HAP-1 (cell line): ENCODE data around the gene LRRC51.

Experiments
- DNase-seq, 2 experiments: peaks; one replicate each; pipeline ENCODE4 v3.0.0-alpha.2; 2016 to 2020; ENCODE audit warnings: low spot score in 2 of 2
- H3K27me3 ChIP-seq: fragments of 250-450 bp; sonication (Bioruptor Pico); 2 replicates; pipeline ENCODE4 v1.5.1; 2020; ENCODE audit warnings: low read depth, mild to moderate bottlenecking, moderate library complexity
- H3K36me3 ChIP-seq: fragments of 250-450 bp; sonication (Bioruptor Pico); replicated peaks from 2 replicates; pipeline ENCODE4 v1.5.1; 2020; ENCODE audit warnings: mild to moderate bottlenecking
- H3K4me1 ChIP-seq: fragments of 250-450 bp; sonication (Bioruptor Pico); 2 replicates; pipeline ENCODE4 v1.5.1; 2020; ENCODE audit warnings: mild to moderate bottlenecking
- H3K4me3 ChIP-seq: fragments of 250-450 bp; sonication (Bioruptor Pico); 2 replicates; pipeline ENCODE4 v1.5.1; 2020; ENCODE audit warnings: mild to moderate bottlenecking, moderate library complexity
- H3K9me3 ChIP-seq: fragments of 250-450 bp; sonication (Bioruptor Pico); 2 replicates; pipeline ENCODE4 v1.5.1; 2020; ENCODE audit warnings: mild to moderate bottlenecking, moderate library complexity
- in situ Hi-C: fragments of 300-500 bp; cut with MboI; formaldehyde crosslinking; loops from 3 replicates; pipeline ENCODE4 v1.14.3; 2020; ENCODE audit warnings: low sequenced_read_pairs, inconsistent platforms, mixed read lengths

Gene LRRC51

GRCh38 chr11:72103754-72104167 is 23.1 kb downstream of the LRRC51 start:
- H3K4me3 ChIP-seq: peak overlapping the region; percentile 99
- peaks cover 10% of the 10 kb centered on the region for H3K4me1 ChIP-seq
- in situ Hi-C loops: no loop called here
- no peak for DNase-seq
- H3K27me3 ChIP-seq: no peaks in the 10 kb centered on the region
- peaks cover 22% of the 10 kb centered on the region for H3K36me3 ChIP-seq
- no peaks in the 10 kb centered on the region for H3K9me3 ChIP-seq

GRCh38 chr11:72105888-72106287 is 25.2 kb downstream of the LRRC51 start, which contains the start of gene TOMT:
Gene TOMT (plus strand): TSS chr11:72105924. CDS start chr11:72105952, 28 bp downstream.
- H3K9me3 ChIP-seq: no peaks in the 10 kb centered on the region
- no peaks in the 10 kb centered on the region for H3K27me3 ChIP-seq
- peaks cover 17% of the 10 kb centered on the region for H3K36me3 ChIP-seq
- in situ Hi-C loops: no loop called here
- DNase-seq: no peak
- H3K4me3 ChIP-seq: no peak within 1 kb of the TSS
- peaks cover 10% of the 10 kb centered on the region for H3K4me1 ChIP-seq

GRCh38 chr11:72111300-72112142 is 30.9 kb downstream of the LRRC51 start:
- Histone ChIP-seq H3K36me3 (peaks cover 10% of the 10 kb centered on the region; the same call in 1 of the 2 replicates), H3K27me3 (no peaks in the 10 kb centered on the region), H3K4me1 (peaks cover 10% of the 10 kb centered on the region), H3K9me3 (no peaks in the 10 kb centered on the region; the same call in 1 of the 2 replicates), H3K4me3 (peak overlapping the region; percentile 73)
- DNase-seq: no peak
- in situ Hi-C loops: no loop called here

- in situ Hi-C loops: no loop called here
- Histone ChIP-seq H3K4me1 (peaks cover 10% of the 10 kb centered on the region), H3K4me3 (peak within 1 kb of the TSS; percentile 73), H3K9me3 (no peaks in the 10 kb centered on the region; the same call in 1 of the 2 replicates), H3K27me3 (no peaks in the 10 kb centered on the region), H3K36me3 (peaks cover 10% of the 10 kb centered on the region; the same call in 1 of the 2 replicates)
- DNase-seq: peak; percentile 98 to 99
These were observed 31.7 kb downstream of the LRRC51 start, which contains the start of gene ANAPC15 for GRCh38 chr11:72112143-72112977. Gene ANAPC15 (minus strand): TSS chr11:72112695. CDS start chr11:72111276, 1,419 bp downstream.

- in situ Hi-C loops: no loop called here
- Histone ChIP-seq H3K36me3 (peaks cover 10% of the 10 kb centered on the region; the same call in 1 of the 2 replicates), H3K9me3 (no peaks in the 10 kb centered on the region; the same call in 1 of the 2 replicates), H3K27me3 (no peaks in the 10 kb centered on the region), H3K4me1 (peaks cover 10% of the 10 kb centered on the region), H3K4me3 (peak overlapping the region; percentile 73)
- DNase-seq: no peak
These were observed 32.5 kb downstream of the LRRC51 start for GRCh38 chr11:72112978-72113808.

GRCh38 chr11:72114570-72114969 is 33.9 kb downstream of the LRRC51 start:
- in situ Hi-C loops: no loop called here
- Histone ChIP-seq H3K36me3 (peaks cover 9% of the 10 kb centered on the region; the same call in 1 of the 2 replicates), H3K4me1 (peaks cover 10% of the 10 kb centered on the region), H3K27me3 (no peaks in the 10 kb centered on the region), H3K9me3 (no peaks in the 10 kb centered on the region; the same call in 1 of the 2 replicates), H3K4me3 (no peak overlapping the region)
- DNase-seq: no peak

- Histone ChIP-seq H3K4me3 (no peak overlapping the region), H3K4me1 (peaks cover 10% of the 10 kb centered on the region), H3K27me3 (no peaks in the 10 kb centered on the region), H3K9me3 (no peaks in the 10 kb centered on the region; the same call in 1 of the 2 replicates), H3K36me3 (no peaks in the 10 kb centered on the region)
- DNase-seq: no peak
- in situ Hi-C loops: no loop called here
These were observed 35.5 kb downstream of the LRRC51 start for GRCh38 chr11:72116019-72116755.

GRCh38 chr11:72119198-72119597 is 38.5 kb downstream of the LRRC51 start:
- in situ Hi-C loops: no loop called here
- DNase-seq: no peak
- no peaks in the 10 kb centered on the region for H3K4me1 ChIP-seq

GRCh38 chr11:72120930-72121329 is 40.3 kb downstream of the LRRC51 start:
- no peak for DNase-seq
- Histone ChIP-seq H3K4me3 (no peak overlapping the region), H3K4me1 (no peaks in the 10 kb centered on the region), H3K27me3 (no peaks in the 10 kb centered on the region), H3K9me3 (no peaks in the 10 kb centered on the region; the same call in 1 of the 2 replicates), H3K36me3 (no peaks in the 10 kb centered on the region)
- in situ Hi-C loops: no loop called here

More at GRCh38 chr11:72119198-72119597, 38.5 kb downstream of the LRRC51 start:
- H3K27me3 ChIP-seq: no peaks in the 10 kb centered on the region
- H3K4me3 ChIP-seq: no peak overlapping the region
- H3K9me3 ChIP-seq: no peaks in the 10 kb centered on the region
- no peaks in the 10 kb centered on the region for H3K36me3 ChIP-seq

- Histone ChIP-seq H3K36me3 (no peaks in the 10 kb centered on the region), H3K4me3 (no peak overlapping the region), H3K4me1 (no peaks in the 10 kb centered on the region), H3K9me3 (peaks cover 4% of the 10 kb centered on the region; the same call in 1 of the 2 replicates), H3K27me3 (no peaks in the 10 kb centered on the region)
- in situ Hi-C loops: no loop called here
- DNase-seq: no peak
These were observed 42.0 kb downstream of the LRRC51 start for GRCh38 chr11:72122607-72123006.

GRCh38 chr11:72123117-72123653 is 42.5 kb downstream of the LRRC51 start:
- in situ Hi-C loops: no loop called here
- Histone ChIP-seq H3K9me3 (peaks cover 4% of the 10 kb centered on the region), H3K4me3 (no peak overlapping the region), H3K36me3 (no peaks in the 10 kb centered on the region), H3K4me1 (no peaks in the 10 kb centered on the region), H3K27me3 (no peaks in the 10 kb centered on the region)
- DNase-seq: no peak

GRCh38 chr11:72124046-72124445 is 43.4 kb downstream of the LRRC51 start:
- H3K36me3 ChIP-seq: no peaks in the 10 kb centered on the region
- DNase-seq: no peak
- no peaks in the 10 kb centered on the region for H3K4me1 ChIP-seq
- peaks cover 9% of the 10 kb centered on the region for H3K9me3 ChIP-seq
- no peaks in the 10 kb centered on the region for H3K27me3 ChIP-seq
- no peak overlapping the region for H3K4me3 ChIP-seq
- in situ Hi-C loops: no loop called here
